GM23338 (cell line): ENCODE results near the gene PPP1R9A. TPM values are rescaled to one million over a fixed set of nuclear protein-coding genes. Genes with fewer than 3 reads are reported as not detected.

Experiments used
- ATAC-seq: fragments of 200-7000 bp; cut with Tn5 transposase; 3 replicates; pipeline ENCODE4 v1.9.1; 2020
- DNase-seq: peaks from one replicate; pipeline ENCODE4 v3.0.0-alpha.2; 2015; ENCODE audit warnings: low spot score
- H2AFZ ChIP-seq: fragments of 200-600 bp; sonication (generic); 2 replicates; pipeline ENCODE4 v1.8.0; 2016; ENCODE audit warnings: antibody characterized with exemption, mild to moderate bottlenecking, moderate library complexity
- H3F3A ChIP-seq: fragments of 200-600 bp; sonication (generic); replicated peaks from 2 replicates; pipeline ENCODE4 v1.8.0; 2017; ENCODE audit warnings: antibody characterized with exemption, mixed run types, low read depth
- H3K27ac ChIP-seq: fragments of 200-600 bp; sonication (generic); 2 replicates; pipeline ENCODE4 v1.6.1; 2016; ENCODE audit warnings: low read depth
- H3K27me3 ChIP-seq: fragments of 200-600 bp; sonication (generic); 2 replicates; pipeline ENCODE4 v1.8.0; 2016; ENCODE audit warnings: mild to moderate bottlenecking, mixed run types, moderate library complexity; ENCODE audit not compliant: insufficient read depth
- H3K36me3 ChIP-seq: fragments of 200-600 bp; sonication (generic); 2 replicates; pipeline ENCODE4 v1.8.0; 2016; ENCODE audit warnings: mild to moderate bottlenecking; ENCODE audit not compliant: insufficient read depth
- H3K4me1 ChIP-seq: fragments of 200-600 bp; sonication (generic); 2 replicates; pipeline ENCODE4 v1.8.0; 2016; ENCODE audit warnings: mild to moderate bottlenecking, moderate library complexity; ENCODE audit not compliant: insufficient read depth
- H3K4me2 ChIP-seq: fragments of 200-600 bp; sonication (generic); 2 replicates; pipeline ENCODE4 v1.7.1; 2017; ENCODE audit warnings: mixed run types
- H3K4me3 ChIP-seq: fragments of 200-600 bp; sonication (generic); 2 replicates; pipeline ENCODE4 v1.6.1; 2016; ENCODE audit warnings: mixed run types
- H3K79me2 ChIP-seq: fragments of 200-600 bp; sonication (generic); replicated peaks from 2 replicates; pipeline ENCODE4 v1.8.0; 2017; ENCODE audit warnings: mild to moderate bottlenecking; ENCODE audit not compliant: insufficient read depth
- H3K9me2 ChIP-seq: fragments of 200-600 bp; sonication (generic); 2 replicates; pipeline ENCODE4 v1.8.0; 2017; ENCODE audit not compliant: insufficient read depth
- H4K20me1 ChIP-seq: fragments of 200-600 bp; sonication (generic); replicated peaks from 2 replicates; pipeline ENCODE4 v1.8.0; 2017; ENCODE audit warnings: mild to moderate bottlenecking; ENCODE audit not compliant: insufficient read depth
- H3K27ac Mint-ChIP-seq: 2 replicates; pipeline ENCODE4 v1.8.0; 2020; ENCODE audit warnings: inconsistent platforms, mild to moderate bottlenecking, moderate library complexity, mixed read lengths
- H3K27me3 Mint-ChIP-seq: 3 replicates; pipeline ENCODE4 v1.8.0; 2022; ENCODE audit warnings: low read depth, mild to moderate bottlenecking, moderate library complexity, mixed read lengths, inconsistent platforms; ENCODE audit not compliant: insufficient read depth, poor library complexity
- H3K36me3 Mint-ChIP-seq: 3 replicates; pipeline ENCODE4 v1.8.0; 2021; ENCODE audit warnings: low read depth, mild to moderate bottlenecking, inconsistent platforms, moderate library complexity, mixed read lengths
- H3K4me1 Mint-ChIP-seq: 3 replicates; pipeline ENCODE4 v1.8.0; 2020; ENCODE audit warnings: mild to moderate bottlenecking, inconsistent platforms, mixed read lengths
- H3K4me3 Mint-ChIP-seq: 3 replicates; pipeline ENCODE4 v1.8.0; 2021; ENCODE audit warnings: moderate library complexity, mild to moderate bottlenecking, inconsistent platforms, mixed read lengths
- H3K9me3 Mint-ChIP-seq: 3 replicates; pipeline ENCODE4 v1.8.0; 2020; ENCODE audit warnings: moderate library complexity, mild to moderate bottlenecking, inconsistent platforms, mixed read lengths
- CTCF ChIP-seq, 2 experiments: fragments of 200-600 bp in 1 of 2; sonication (generic) in 1 of 2; conservative IDR thresholded peaks; 2 replicates each; pipeline versions ENCODE4 v1.5.1 to v1.6.1; 2016 to 2017; ENCODE audit warnings: antibody characterized with exemption in 2 of 2, low read depth in 2 of 2, mild to moderate bottlenecking in 2 of 2, moderate library complexity in 1 of 2
- ETS1 ChIP-seq: IDR thresholded peaks from 2 replicates; pipeline ENCODE4 v1.6.1; 2016; ENCODE audit warnings: antibody characterized with exemption
- JUNB ChIP-seq: IDR thresholded peaks from one replicate; pipeline ENCODE4 v1.6.1; 2016; ENCODE audit warnings: antibody characterized with exemption; ENCODE audit not compliant: unreplicated experiment
- NANOG ChIP-seq: IDR thresholded peaks from 2 replicates; pipeline ENCODE4 v1.6.1; 2016; ENCODE audit warnings: antibody characterized with exemption, borderline replicate concordance
- POLR2AphosphoS5 ChIP-seq: IDR thresholded peaks from 2 replicates; pipeline ENCODE4 v1.6.1; 2016; ENCODE audit warnings: antibody characterized with exemption, low read depth
- REST ChIP-seq: IDR thresholded peaks from one replicate; pipeline ENCODE4 v1.6.1; 2018; ENCODE audit warnings: antibody characterized with exemption; ENCODE audit not compliant: unreplicated experiment
- STAT1 ChIP-seq: IDR thresholded peaks from one replicate; pipeline ENCODE4 v1.6.1; 2016; ENCODE audit warnings: antibody characterized with exemption; ENCODE audit not compliant: unreplicated experiment
- ZNF114 ChIP-seq: fragments of 250-450 bp; sonication (Bioruptor Pico); IDR thresholded peaks from 2 replicates; pipeline ENCODE4 v1.5.0; 2020; ENCODE audit warnings: mild to moderate bottlenecking, moderate library complexity
- ZNF331 ChIP-seq: fragments of 250-450 bp; sonication (Bioruptor Pico); IDR thresholded peaks from 2 replicates; pipeline ENCODE4 v1.5.0; 2020; ENCODE audit warnings: low read depth, mild to moderate bottlenecking, moderate library complexity
- ZNF462 ChIP-seq: fragments of 250-450 bp; sonication (Bioruptor Pico); IDR thresholded peaks from 2 replicates; pipeline ENCODE4 v1.5.0; 2020; ENCODE audit warnings: mild to moderate bottlenecking, moderate library complexity
- polyA plus RNA-seq: library from polyadenylated mRNA; unstranded; fragments of >200 nt; fragmentation: Nextera tagmentation; extraction: Ambion mirVana; gene quantifications from 2 replicates; pipeline ENCODE4 v1.2.1, GENCODE V29; 2016
- total RNA-seq: library from RNA; depleted of rRNA; stranded (reverse); fragments of >200 nt; shearing (Covaris generic); gene quantifications from 2 replicates; pipeline ENCODE4 v1.2.3, GENCODE V29; 2014

Gene PPP1R9A
- total and polyA plus RNA-seq, 2 experiments from 2014 or later, result 10.6 to 31.8 TPM

GRCh38 chr7:94939395-94939794, 32.0 kb downstream of the PPP1R9A start:
- peaks cover 28% of the 10 kb centered on the region for H3K4me1 Mint-ChIP-seq
- no peak overlapping the region for H3K27ac Mint-ChIP-seq
- no peak for TF ChIP-seq POLR2AphosphoS5
- Histone ChIP-seq H3K9me2 (no peaks in the 10 kb centered on the region), H2AFZ (no peak overlapping the region), H3K36me3 (no peaks in the 10 kb centered on the region), H3F3A (no peaks in the 10 kb centered on the region), H3K79me2 (peaks cover 50% of the 10 kb centered on the region), H3K27ac (no peak overlapping the region), H3K27me3 (no peaks in the 10 kb centered on the region), H4K20me1 (no peaks in the 10 kb centered on the region), H3K4me1 (peaks cover 26% of the 10 kb centered on the region), H3K4me3 (no peak overlapping the region), H3K4me2 (no peak overlapping the region)
- H3K36me3 Mint-ChIP-seq, result no peaks in the 10 kb centered on the region
- ATAC-seq (no peak), DNase-seq (no peak)
- no peak overlapping the region for H3K4me3 Mint-ChIP-seq
- H3K27me3 Mint-ChIP-seq, result peaks cover 2% of the 10 kb centered on the region
- no peaks in the 10 kb centered on the region for H3K9me3 Mint-ChIP-seq

- Mint-ChIP-seq H3K4me3 (no peak overlapping the region), H3K27ac (no peak overlapping the region), H3K4me1 (peaks cover 36% of the 10 kb centered on the region), H3K9me3 (no peaks in the 10 kb centered on the region), H3K27me3 (peaks cover 2% of the 10 kb centered on the region), H3K36me3 (no peaks in the 10 kb centered on the region)
- Histone ChIP-seq H2AFZ (no peak overlapping the region), H3K79me2 (peaks cover 41% of the 10 kb centered on the region), H3K4me3 (no peak overlapping the region), H4K20me1 (no peaks in the 10 kb centered on the region), H3K27ac (no peak overlapping the region), H3K36me3 (no peaks in the 10 kb centered on the region), H3K9me2 (no peaks in the 10 kb centered on the region), H3K27me3 (no peaks in the 10 kb centered on the region), H3K4me1 (peaks cover 34% of the 10 kb centered on the region), H3K4me2 (no peak overlapping the region), H3F3A (no peaks in the 10 kb centered on the region)
- ATAC-seq (no peak), DNase-seq (no peak)
- no peak for TF ChIP-seq NANOG
- TF ChIP-seq REST, result no peak
- TF ChIP-seq ETS1, result no peak
- no peak for TF ChIP-seq ZNF114
- TF ChIP-seq ZNF462 (CRISPR knock-in tag), result no peak
- no peak for TF ChIP-seq JUNB
- TF ChIP-seq CTCF (conservative IDR thresholded peaks at IDR 0.05; ENCODE audit: low read depth in 2 of 2), result no peak
- no peak for TF ChIP-seq ZNF331 (CRISPR knock-in tag)
- TF ChIP-seq STAT1, result no peak
- no peak for TF ChIP-seq POLR2AphosphoS5
Observed at GRCh38 chr7:94940241-94940640, 32.8 kb downstream of the PPP1R9A start.
